K562 (cell line): ENCODE data around the gene OR8G5. TPM values are rescaled to one million over a fixed set of nuclear protein-coding genes. Genes with fewer than 3 reads are reported as not detected.

Source experiments
- ATAC-seq: fragments of 200-7000 bp; cut with Tn5 transposase; 3 replicates; pipeline ENCODE4 v1.9.1; 2020; ENCODE audit warnings: moderate library complexity
- BruUV-seq: library from RNA; stranded (reverse); fragments of 400-500 nt; replicated peaks from 2 replicates; lab custom pipeline; 2021; lab: Mats Ljungman, UMichigan
- CTCF ChIA-PET: fragments of 300-600 bp; formaldehyde crosslinking; extraction: SDS; loops from one replicate; lab custom pipeline; 2021; ENCODE audit warnings: low intra/inter-chr PET ratio; lab: Yijun Ruan, JAX
- POLR2A ChIA-PET: fragments of 300-600, 350-650 bp; sonication (Branson Sonifier 250); formaldehyde crosslinking; extraction: SDS; loops from one replicate; lab custom pipeline; 2021; ENCODE audit warnings: antibody characterized with exemption, inconsistent platforms; lab: Yijun Ruan, JAX
- DNase-seq, 4 experiments: peaks; one replicate each; pipeline versions ENCODE4 v3.0.0 to v3.0.0-alpha.2; 2011 to 2018; ENCODE audit warnings: low spot score in 3 of 4, mixed read lengths in 3 of 4; ENCODE audit errors: extremely low read depth in 1 of 4
- FAIRE-seq: peaks from 2 replicates; lab custom pipeline; 2011; peaks lifted over from hg19 to GRCh38; lab: Jason Lieb, UNC
- H2AFZ ChIP-seq: 2 replicates; pipeline ENCODE4 v1.6.0; 2011; ENCODE audit warnings: low read depth, low read length, control low read depth, inconsistent platforms
- H3K27ac ChIP-seq: fragments of 200-600 bp; 3 replicates; pipeline ENCODE4 v1.8.0; 2011; ENCODE audit warnings: low read depth, mild to moderate bottlenecking, control low read depth, inconsistent platforms, low read length, moderate library complexity, mixed read lengths; ENCODE audit errors: extremely low read depth
- H3K27me3 ChIP-seq, 2 experiments: fragments of 300-600 bp in 1 of 2; 2 replicates in 1 of 2; 3 replicates in 1 of 2; pipeline versions ENCODE4 v1.6.0 to v1.8.0; 2011; ENCODE audit warnings: inconsistent platforms in 2 of 2, low read length in 2 of 2, mild to moderate bottlenecking in 1 of 2, mixed read lengths in 1 of 2, moderate library complexity in 1 of 2; ENCODE audit not compliant: control insufficient read depth in 2 of 2, insufficient read depth in 2 of 2
- H3K36me3 ChIP-seq: fragments of 300-600 bp; 3 replicates; pipeline ENCODE4 v1.8.0; 2011; ENCODE audit warnings: mild to moderate bottlenecking, low read length, inconsistent platforms; ENCODE audit not compliant: control insufficient read depth, insufficient read depth
- H3K4me1 ChIP-seq, 2 experiments: fragments of 200-600 bp in 1 of 2; replicated peaks in 1 of 2; 2 replicates in 1 of 2; 3 replicates in 1 of 2; pipeline versions ENCODE4 v1.5.1 to v1.8.0; 2011; ENCODE audit warnings: inconsistent platforms in 2 of 2, low read length in 2 of 2, mild to moderate bottlenecking in 1 of 2, mixed read lengths in 1 of 2, moderate library complexity in 1 of 2; ENCODE audit not compliant: control insufficient read depth in 2 of 2, insufficient read depth in 2 of 2
- H3K4me2 ChIP-seq: 2 replicates; pipeline ENCODE4 v1.6.1; 2011; ENCODE audit warnings: low read length, control low read depth, inconsistent platforms, mixed read lengths; ENCODE audit not compliant: insufficient read depth
- H3K4me3 ChIP-seq: fragments of 200-600 bp; sonication (generic), shearing (Covaris generic); 2 replicates; pipeline ENCODE4 v1.5.1; 2016; ENCODE audit warnings: control low read depth, inconsistent platforms
- H3K79me2 ChIP-seq: fragments of 200-600 bp; 3 replicates; pipeline ENCODE4 v1.8.0; 2011; ENCODE audit warnings: low read length, inconsistent platforms; ENCODE audit not compliant: control insufficient read depth, insufficient read depth
- H3K9ac ChIP-seq, 2 experiments: 2 replicates each; pipeline versions ENCODE4 v1.6.0 to v1.6.1; 2011; ENCODE audit warnings: low read depth in 2 of 2, low read length in 2 of 2, control low read depth in 1 of 2, inconsistent platforms in 1 of 2, mild to moderate bottlenecking in 1 of 2, mixed read lengths in 1 of 2; ENCODE audit not compliant: insufficient read depth in 1 of 2
- H3K9me1 ChIP-seq: one replicate; pipeline ENCODE4 v1.6.0; 2011; ENCODE audit warnings: inconsistent platforms, mild to moderate bottlenecking, low read length, moderate library complexity; ENCODE audit not compliant: control insufficient read depth, insufficient read depth
- H3K9me3 ChIP-seq: replicated peaks from 2 replicates; pipeline ENCODE4 v1.5.1; 2011; ENCODE audit warnings: low read depth, low read length, inconsistent platforms; ENCODE audit not compliant: control insufficient read depth, insufficient read depth
- H4K20me1 ChIP-seq: replicated peaks from 2 replicates; pipeline ENCODE4 v1.6.1; 2011; ENCODE audit warnings: low read length, inconsistent platforms, mixed read lengths; ENCODE audit not compliant: control insufficient read depth, insufficient read depth
- BRD9 ChIP-seq: fragments of 450-650 bp; IDR thresholded peaks from 2 replicates; pipeline ENCODE4 v1.6.1; 2018; ENCODE audit warnings: low read depth; ENCODE audit not compliant: partially characterized antibody
- CREBBP ChIP-seq: IDR thresholded peaks from one replicate; pipeline ENCODE4 v1.6.1; 2012; ENCODE audit warnings: low read depth, mild to moderate bottlenecking, control low read depth, inconsistent platforms, low read length
- HMG20A ChIP-seq: fragments of 450-650 bp; formaldehyde crosslinking; conservative IDR thresholded peaks from 2 replicates; pipeline ENCODE4 v1.4.0; 2020; ENCODE audit warnings: mild to moderate bottlenecking, mixed read lengths
- PHB2 ChIP-seq: fragments of 450-650 bp; IDR thresholded peaks from 2 replicates; pipeline ENCODE4 v1.6.1; 2017; ENCODE audit warnings: low read depth
- POLR2A ChIP-seq: fragments of 450-650 bp; conservative IDR thresholded peaks from 2 replicates; pipeline ENCODE4 v1.6.1; 2016
- RBM22 ChIP-seq: fragments of 200-400 bp; formaldehyde crosslinking; IDR thresholded peaks from 2 replicates; pipeline ENCODE4 v1.6.1; 2018; ENCODE audit warnings: low read length, low read depth; ENCODE audit not compliant: poor library complexity, severe bottlenecking
- WGBS: fragments of 100-300 bp; shearing (Covaris generic); methylation state at CpG from one replicate; pipeline ENCODE4 v1.1.6; 2016; ENCODE audit warnings: low coverage, mixed read lengths; ENCODE audit not compliant: insufficient coverage; ENCODE audit errors: missing lambda C conversion rate; 5-methylcytosine and 5-hydroxymethylcytosine counted together
- in situ Hi-C: fragments of 300-500 bp; cut with MboI; formaldehyde crosslinking; loops from 4 replicates; pipeline ENCODE4 v1.15.0; 2018; ENCODE audit warnings: inconsistent platforms, mixed read lengths
- intact Hi-C: fragments of 100-400 bp; cut with micrococcal nuclease; formaldehyde crosslinking; loops from 2 replicates; pipeline ENCODE4 v1.14.2; 2022
- polyA plus RNA-seq, 8 experiments: library from polyadenylated mRNA; depleted of rRNA in 4 of 8; stranded (reverse) in 5 of 8; unstranded in 3 of 8; fragments of >200 nt; fragmentation: Nextera tagmentation in 2 of 8; fragmentation: Illumina TruSeq in 1 of 8; extraction: Ambion mirVana in 2 of 8; extraction: Trizol in 1 of 8; gene quantifications; 2 replicates each; pipeline versions ENCODE4 v1.2.1 to v1.2.3, GENCODE V29; 2011 to 2014; ENCODE audit warnings: inconsistent platforms in 1 of 8, missing spikeins in 1 of 8
- total RNA-seq, 7 experiments: library from RNA; depleted of rRNA in 6 of 7; stranded (reverse); fragments of >200 nt in 6 of 7; fragmentation: Illumina TruSeq in 2 of 7; extraction: Trizol in 2 of 7; gene quantifications; 2 replicates each; pipeline versions ENCODE4 v1.2.1 to v1.2.3, GENCODE V29; 2011 to 2021; ENCODE audit warnings: low replicate concordance in 1 of 7
- TF ChIP-seq, protein P1 (sequence below): fragments of 250-450 bp; sonication (Bioruptor Pico); IDR thresholded peaks from 2 replicates; pipeline ENCODE4 v1.5.0; 2021

Gene OR8G5
- total and polyA plus RNA-seq, 9 of the 15 experiments (the other 6 are each of a cell fraction or from before 2014, with no cell fraction given), result 0.18 to 3.8 (median 1.7) TPM

DNA sequence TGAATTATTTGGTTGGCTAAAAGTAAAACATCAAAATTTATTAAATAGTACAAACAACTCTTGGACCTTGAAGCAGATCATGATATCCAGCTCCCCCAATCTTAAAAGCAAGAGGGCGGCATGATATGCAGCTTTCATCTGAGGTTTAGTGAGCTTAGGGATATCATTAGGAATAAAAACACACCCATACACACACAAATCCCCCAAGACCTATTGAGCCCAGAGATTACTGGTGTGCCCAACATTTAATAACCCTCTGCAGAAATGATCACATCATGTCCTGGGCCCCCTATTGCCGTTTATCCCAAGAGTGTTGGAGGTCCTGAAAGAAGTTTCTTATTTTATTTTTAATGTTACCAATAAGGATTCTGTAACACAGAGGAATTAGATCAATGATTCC is 57.7 kb downstream of the OR8G5 start, which contains the start of gene OR8D1:
Gene OR8D1 (minus strand): TSS at position 101 of the 400 bp plus-strand sequence. CDS start 3,183 bp downstream, outside the sequence.
- ChIA-PET POLR2A (no interaction called here), CTCF (no interaction called here)
- no peaks in the 10 kb centered on the region for H3K27me3 ChIP-seq
- H3K9ac ChIP-seq, result no peak within 1 kb of the TSS
- DNase-seq, result no peak
- H3K9me1 ChIP-seq, result no peaks in the 10 kb centered on the region
- H3K4me3 ChIP-seq, result no peak within 1 kb of the TSS
- in situ Hi-C loops (no loop called here), intact Hi-C loops (no loop called here)
- H4K20me1 ChIP-seq, result no peaks in the 10 kb centered on the region
- H3K79me2 ChIP-seq, result no peaks in the 10 kb centered on the region
- H2AFZ ChIP-seq, result no peak within 1 kb of the TSS
- BruUV-seq, result no TSS peak
- no peaks in the 10 kb centered on the region for H3K9me3 ChIP-seq
- WGBS, result 63% methylated on average over 2 of the region's 2 CpGs
- H3K36me3 ChIP-seq, result no peaks in the 10 kb centered on the region
- peaks cover 0 to 6% of the 10 kb centered on the region in 2 experiments; a peak in 2 of 5 replicates for H3K4me1 ChIP-seq
- no peak within 1 kb of the TSS for H3K27ac ChIP-seq
- peak within 1 kb of the TSS; percentile 24; the same call in 1 of the 2 replicates for H3K4me2 ChIP-seq
- no peak for FAIRE-seq
- no peak for ATAC-seq
- no peak for TF ChIP-seq CREBBP
- no peak for TF ChIP-seq HMG20A (CRISPR knock-in tag)
- TF ChIP-seq POLR2A, result no peak
- no peak for TF ChIP-seq PHB2

DNA sequence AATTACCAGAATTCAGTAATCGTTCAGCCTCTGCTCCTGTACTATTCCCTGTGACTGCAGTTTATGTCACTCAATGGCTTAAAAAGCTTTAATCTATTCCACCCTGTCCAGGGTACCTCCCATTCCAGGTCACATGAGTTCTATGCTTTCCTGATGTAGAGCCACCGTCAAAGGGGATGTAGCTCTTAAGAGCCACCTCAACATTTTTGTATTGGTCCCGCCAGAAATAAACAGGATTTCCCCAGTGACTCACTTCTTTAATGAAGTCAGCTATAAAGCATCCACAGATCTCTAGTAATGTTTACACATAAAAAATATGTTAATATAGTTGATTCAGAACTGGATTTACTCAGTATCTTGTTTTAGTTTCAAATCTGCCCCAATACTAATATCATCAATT is 58.9 kb downstream of the OR8G5 start:
- Histone ChIP-seq H3K36me3 (no peaks in the 10 kb centered on the region), H3K4me2 (peak overlapping the region; percentile 24; the same call in 1 of the 2 replicates), H3K9me3 (no peaks in the 10 kb centered on the region), H3K79me2 (no peaks in the 10 kb centered on the region), H3K27me3 (no peaks in the 10 kb centered on the region), H2AFZ (no peak overlapping the region), H4K20me1 (no peaks in the 10 kb centered on the region), H3K27ac (no peak overlapping the region), H3K9me1 (no peaks in the 10 kb centered on the region), H3K4me3 (no peak overlapping the region), H3K9ac (no peak overlapping the region), H3K4me1 (peaks cover 0 to 6% of the 10 kb centered on the region in 2 experiments; a peak in 2 of 5 replicates)
- ChIA-PET CTCF (no interaction called here), POLR2A (interaction anchor here (0.6 kb wide), 1 partner anchor 22 kb away, joined by 4 read pairs; no protein-coding TSS in a partner anchor)
- peak in 2 of 4 experiments; percentile 6 to 14 for DNase-seq
- BruUV-seq, result no TSS peak
- ATAC-seq, result peak; percentile 53; the same call in 2 of the 3 replicates
- intact Hi-C loops, result no loop called here
- in situ Hi-C loops, result no loop called here
- no peak for FAIRE-seq
- WGBS, result 16% methylated on average over 3 of the region's 3 CpGs
- TF ChIP-seq BRD9 (no peak), RBM22 (no peak)
- TF ChIP-seq, protein P1, sequence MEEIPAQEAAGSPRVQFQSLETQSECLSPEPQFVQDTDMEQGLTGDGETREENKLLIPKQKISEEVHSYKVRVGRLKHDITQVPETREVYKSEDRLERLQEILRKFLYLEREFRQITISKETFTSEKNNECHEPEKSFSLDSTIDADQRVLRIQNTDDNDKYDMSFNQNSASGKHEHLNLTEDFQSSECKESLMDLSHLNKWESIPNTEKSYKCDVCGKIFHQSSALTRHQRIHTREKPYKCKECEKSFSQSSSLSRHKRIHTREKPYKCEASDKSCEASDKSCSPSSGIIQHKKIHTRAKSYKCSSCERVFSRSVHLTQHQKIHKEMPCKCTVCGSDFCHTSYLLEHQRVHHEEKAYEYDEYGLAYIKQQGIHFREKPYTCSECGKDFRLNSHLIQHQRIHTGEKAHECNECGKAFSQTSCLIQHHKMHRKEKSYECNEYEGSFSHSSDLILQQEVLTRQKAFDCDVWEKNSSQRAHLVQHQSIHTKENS, result no peak
